ENCODE data around the gene GNAQ. TPM values are rescaled to one million over a fixed set of nuclear protein-coding genes. Genes with fewer than 3 reads are reported as not detected.

Gene GNAQ
- total RNA-seq, 1 experiment from 2014 or later, result 34.1 TPM

GRCh38 chr9:77926371-77926878 is 105.2 kb downstream of the GNAQ start:
- H3K27me3 Mint-ChIP-seq (ENCODE audit: unreplicated experiment), result no peaks in the 10 kb centered on the region
- no peaks in the 10 kb centered on the region for H3K36me3 Mint-ChIP-seq (ENCODE audit: insufficient read depth, unreplicated experiment)
- no peaks in the 10 kb centered on the region for H3K9me3 Mint-ChIP-seq (ENCODE audit: low read depth, unreplicated experiment)
- no peak for DNase-seq
- intact Hi-C loops (cut with micrococcal nuclease; ENCODE audit: unreplicated experiment), result no loop called here
- H3K27ac Mint-ChIP-seq (ENCODE audit: unreplicated experiment), result no peak overlapping the region
- no TSS peak for BruUV-seq (replicated peaks)
- no peak overlapping the region for H3K4me3 Mint-ChIP-seq (ENCODE audit: low read depth, unreplicated experiment)
- no peak for TF ChIP-seq CTCF (IDR thresholded peaks at IDR 0.05; ENCODE audit: unreplicated experiment)
- peaks cover 11% of the 10 kb centered on the region for H3K4me1 Mint-ChIP-seq (ENCODE audit: low read depth, unreplicated experiment)
- CTCF ChIA-PET, result no interaction called here

GRCh38 chr9:77922591-77922990 is 109.0 kb downstream of the GNAQ start:
- TF ChIP-seq CTCF (IDR thresholded peaks at IDR 0.05; ENCODE audit: unreplicated experiment), result no peak
- Mint-ChIP-seq H3K27ac (ENCODE audit: unreplicated experiment) (no peak overlapping the region), H3K27me3 (ENCODE audit: unreplicated experiment) (no peaks in the 10 kb centered on the region), H3K4me3 (ENCODE audit: low read depth, unreplicated experiment) (no peak overlapping the region), H3K36me3 (ENCODE audit: insufficient read depth, unreplicated experiment) (no peaks in the 10 kb centered on the region), H3K4me1 (ENCODE audit: low read depth, unreplicated experiment) (peaks cover 11% of the 10 kb centered on the region), H3K9me3 (ENCODE audit: low read depth, unreplicated experiment) (no peaks in the 10 kb centered on the region)
- DNase-seq, result no peak
- no TSS peak for BruUV-seq (replicated peaks)
- intact Hi-C loops (cut with micrococcal nuclease; ENCODE audit: unreplicated experiment), result no loop called here
- CTCF ChIA-PET, result no interaction called here

- H3K9me3 Mint-ChIP-seq (ENCODE audit: low read depth, unreplicated experiment), result no peaks in the 10 kb centered on the region
- no peak for DNase-seq
- CTCF ChIA-PET, result no interaction called here
- H3K27ac Mint-ChIP-seq (ENCODE audit: unreplicated experiment), result no peak overlapping the region
- BruUV-seq (replicated peaks), result no TSS peak
- no peaks in the 10 kb centered on the region for H3K36me3 Mint-ChIP-seq (ENCODE audit: insufficient read depth, unreplicated experiment)
- H3K27me3 Mint-ChIP-seq (ENCODE audit: unreplicated experiment), result no peaks in the 10 kb centered on the region
- no peaks in the 10 kb centered on the region for H3K4me1 Mint-ChIP-seq (ENCODE audit: low read depth, unreplicated experiment)
- intact Hi-C loops (cut with micrococcal nuclease; ENCODE audit: unreplicated experiment), result no loop called here
- H3K4me3 Mint-ChIP-seq (ENCODE audit: low read depth, unreplicated experiment), result no peak overlapping the region
- TF ChIP-seq CTCF (IDR thresholded peaks at IDR 0.05; ENCODE audit: unreplicated experiment), result no peak
These were observed 113.8 kb downstream of the GNAQ start for GRCh38 chr9:77917800-77918199.

GRCh38 chr9:77916820-77917219 is 114.8 kb downstream of the GNAQ start:
- DNase-seq, result no peak
- CTCF ChIA-PET, result no interaction called here
- no peak for TF ChIP-seq CTCF (IDR thresholded peaks at IDR 0.05; ENCODE audit: unreplicated experiment)
- Mint-ChIP-seq H3K9me3 (ENCODE audit: low read depth, unreplicated experiment) (no peaks in the 10 kb centered on the region), H3K27ac (ENCODE audit: unreplicated experiment) (no peak overlapping the region), H3K4me3 (ENCODE audit: low read depth, unreplicated experiment) (no peak overlapping the region), H3K36me3 (ENCODE audit: insufficient read depth, unreplicated experiment) (no peaks in the 10 kb centered on the region), H3K27me3 (ENCODE audit: unreplicated experiment) (no peaks in the 10 kb centered on the region), H3K4me1 (ENCODE audit: low read depth, unreplicated experiment) (no peaks in the 10 kb centered on the region)
- intact Hi-C loops (cut with micrococcal nuclease; ENCODE audit: unreplicated experiment), result no loop called here
- no TSS peak for BruUV-seq (replicated peaks)
